ENCODE data around the gene C19orf12. TPM values are rescaled to one million over a fixed set of nuclear protein-coding genes. Genes with fewer than 3 reads are reported as not detected.

The C19orf12 gene
- total and polyA plus RNA-seq, 2 of the 13 experiments (the other 11 are each of a cell fraction or from before 2014, with no cell fraction given): 17.7 to 34.4 TPM

GRCh38 chr19:29665215-29665825 is 49.7 kb downstream of the C19orf12 start, which contains the start of gene PLEKHF1 (continued):
- TF ChIP-seq PRDM10 (CRISPR knock-in tag; IDR thresholded peaks at IDR 0.05; ENCODE audit: low read depth) (no peak), ZNF652 (CRISPR knock-in tag; IDR thresholded peaks at IDR 0.05; ENCODE audit: borderline replicate concordance, low read depth) (no peak), TCF7L2 (IDR thresholded peaks at IDR 0.05; ENCODE audit: low read depth, low read length) (no peak), ZNF776 (CRISPR knock-in tag; IDR thresholded peaks at IDR 0.05) (no peak), FOXK1 (CRISPR knock-in tag; IDR thresholded peaks at IDR 0.05; ENCODE audit: borderline replicate concordance, low read depth) (no peak), ZNF281 (CRISPR knock-in tag; IDR thresholded peaks at IDR 0.05; ENCODE audit: borderline replicate concordance) (no peak), PREB (CRISPR knock-in tag; IDR thresholded peaks at IDR 0.05) (no peak), ZNF800 (CRISPR knock-in tag; IDR thresholded peaks at IDR 0.05) (0 out of 2 replicates have a peak, but pooled peaks have one; percentile 26), PLRG1 (conservative IDR thresholded peaks at IDR 0.05) (no peak), ARID3A (IDR thresholded peaks at IDR 0.05; ENCODE audit: low read depth, low read length) (no peak), NFRKB (IDR thresholded peaks at IDR 0.05) (no peak), ZBTB21 (CRISPR knock-in tag; IDR thresholded peaks at IDR 0.05) (no peak), CHD4 (IDR thresholded peaks at IDR 0.05; ENCODE audit: borderline replicate concordance, low read length) (no peak), SOX6 (IDR thresholded peaks at IDR 0.05) (no peak), SOX6 (CRISPR knock-in tag; IDR thresholded peaks at IDR 0.05) (no peak), MIER2 (CRISPR knock-in tag; IDR thresholded peaks at IDR 0.05) (no peak), NONO (IDR thresholded peaks at IDR 0.05) (no peak), NONO (CRISPR knock-in tag; conservative IDR thresholded peaks at IDR 0.05) (0 out of 2 replicates have a peak, but pooled peaks have one; percentile 34), POLR2A (IDR thresholded peaks at IDR 0.05; ENCODE audit: insufficient read depth in 1 of 2, low read depth in 2 of 2, low read length in 2 of 2) (0 out of 4 replicates have a peak, but pooled peaks of 1 of the 2 experiments have one; percentile 27), KDM3A (CRISPR knock-in tag; IDR thresholded peaks at IDR 0.05; ENCODE audit: low read depth) (0 out of 2 replicates have a peak, but pooled peaks have one; percentile 4)
